AG09319 (cell line): ENCODE results near the gene AUTS2.
A peak's percentile ranks its signal among the peaks of the same experiment; 100 is the strongest.

Experiments
- DNase-seq: peaks from one replicate; pipeline ENCODE4 v3.0.0-alpha.2; 2010; ENCODE audit warnings: low read depth; ENCODE audit errors: extremely low read depth
- TF ChIP-seq, protein P1 (sequence below): IDR thresholded peaks from 2 replicates; pipeline ENCODE4 v1.5.1; 2011; ENCODE audit warnings: low read depth, mild to moderate bottlenecking, inconsistent platforms, low read length, moderate library complexity

AUTS2 gene

DNA sequence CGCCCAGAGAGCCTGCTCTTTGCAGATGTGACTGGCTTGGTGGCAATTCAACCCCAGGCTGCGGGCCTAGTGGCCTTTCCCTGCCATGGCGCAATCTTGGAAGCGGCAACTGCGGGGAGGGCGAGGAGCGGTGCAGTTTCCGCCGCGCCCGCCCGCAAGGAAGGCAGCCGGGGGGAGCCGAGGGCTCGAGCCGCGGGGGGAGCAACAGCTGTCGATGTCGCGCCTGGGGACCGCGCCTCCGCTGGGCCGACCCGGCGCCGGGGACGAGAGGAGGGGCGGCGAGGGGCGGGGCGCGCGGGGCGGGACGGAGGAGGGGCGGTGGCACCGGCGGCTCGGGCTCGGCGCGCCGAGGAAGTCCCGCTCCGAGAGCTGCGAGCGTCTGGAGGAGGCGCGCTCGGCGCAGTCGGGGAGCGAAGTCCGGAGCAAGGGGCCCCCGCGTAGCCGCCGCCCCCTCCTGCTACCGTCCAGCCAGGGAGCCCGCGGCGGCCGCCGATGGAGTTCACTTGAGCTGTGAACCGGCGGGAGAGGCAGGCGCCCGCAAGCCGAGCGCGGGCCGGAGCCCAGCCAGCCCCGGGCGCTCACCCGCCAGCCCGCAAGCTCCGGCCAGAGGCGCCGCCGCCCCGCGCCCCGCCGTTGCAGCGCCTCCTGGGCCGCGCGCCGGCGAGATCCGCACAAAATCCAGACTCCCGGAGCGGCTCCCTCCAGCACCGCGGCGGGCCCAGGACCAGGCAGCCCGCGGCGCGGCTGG, 1095.6 kb downstream of the AUTS2 start:
- TF ChIP-seq, protein P1, sequence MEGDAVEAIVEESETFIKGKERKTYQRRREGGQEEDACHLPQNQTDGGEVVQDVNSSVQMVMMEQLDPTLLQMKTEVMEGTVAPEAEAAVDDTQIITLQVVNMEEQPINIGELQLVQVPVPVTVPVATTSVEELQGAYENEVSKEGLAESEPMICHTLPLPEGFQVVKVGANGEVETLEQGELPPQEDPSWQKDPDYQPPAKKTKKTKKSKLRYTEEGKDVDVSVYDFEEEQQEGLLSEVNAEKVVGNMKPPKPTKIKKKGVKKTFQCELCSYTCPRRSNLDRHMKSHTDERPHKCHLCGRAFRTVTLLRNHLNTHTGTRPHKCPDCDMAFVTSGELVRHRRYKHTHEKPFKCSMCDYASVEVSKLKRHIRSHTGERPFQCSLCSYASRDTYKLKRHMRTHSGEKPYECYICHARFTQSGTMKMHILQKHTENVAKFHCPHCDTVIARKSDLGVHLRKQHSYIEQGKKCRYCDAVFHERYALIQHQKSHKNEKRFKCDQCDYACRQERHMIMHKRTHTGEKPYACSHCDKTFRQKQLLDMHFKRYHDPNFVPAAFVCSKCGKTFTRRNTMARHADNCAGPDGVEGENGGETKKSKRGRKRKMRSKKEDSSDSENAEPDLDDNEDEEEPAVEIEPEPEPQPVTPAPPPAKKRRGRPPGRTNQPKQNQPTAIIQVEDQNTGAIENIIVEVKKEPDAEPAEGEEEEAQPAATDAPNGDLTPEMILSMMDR = no peak; the same call in none of the 2 replicates
- no peak for DNase-seq

DNA sequence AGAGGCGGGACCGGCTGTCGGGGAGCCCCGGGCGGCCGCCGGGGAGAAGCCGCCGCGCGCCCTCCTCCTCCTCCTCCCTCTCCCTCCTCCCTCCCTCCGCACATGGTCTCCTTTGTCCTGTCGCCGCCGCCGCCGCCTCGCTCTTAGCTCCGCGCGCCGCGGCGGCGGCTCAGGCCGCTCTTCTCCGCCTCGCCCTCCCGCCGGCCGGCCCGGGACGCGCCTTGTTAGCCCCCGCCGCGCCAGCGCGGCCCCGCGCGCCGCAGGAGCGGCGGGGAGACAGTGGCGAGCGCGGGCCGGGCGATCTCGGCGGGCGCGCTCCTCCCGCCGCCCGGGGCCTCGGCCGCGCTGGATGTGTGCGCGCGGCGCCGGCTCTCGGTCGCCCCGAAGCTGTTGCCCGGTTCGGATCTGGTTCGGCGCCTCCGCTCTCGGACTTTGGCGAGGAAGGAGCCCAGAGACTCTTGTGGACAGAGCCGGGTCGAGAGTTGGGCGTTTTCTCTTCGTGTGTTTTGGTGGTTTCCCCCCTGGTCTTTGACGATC, 1096.2 kb downstream of the AUTS2 start:
- TF ChIP-seq, protein P1 = no peak
- DNase-seq = no peak

DNA sequence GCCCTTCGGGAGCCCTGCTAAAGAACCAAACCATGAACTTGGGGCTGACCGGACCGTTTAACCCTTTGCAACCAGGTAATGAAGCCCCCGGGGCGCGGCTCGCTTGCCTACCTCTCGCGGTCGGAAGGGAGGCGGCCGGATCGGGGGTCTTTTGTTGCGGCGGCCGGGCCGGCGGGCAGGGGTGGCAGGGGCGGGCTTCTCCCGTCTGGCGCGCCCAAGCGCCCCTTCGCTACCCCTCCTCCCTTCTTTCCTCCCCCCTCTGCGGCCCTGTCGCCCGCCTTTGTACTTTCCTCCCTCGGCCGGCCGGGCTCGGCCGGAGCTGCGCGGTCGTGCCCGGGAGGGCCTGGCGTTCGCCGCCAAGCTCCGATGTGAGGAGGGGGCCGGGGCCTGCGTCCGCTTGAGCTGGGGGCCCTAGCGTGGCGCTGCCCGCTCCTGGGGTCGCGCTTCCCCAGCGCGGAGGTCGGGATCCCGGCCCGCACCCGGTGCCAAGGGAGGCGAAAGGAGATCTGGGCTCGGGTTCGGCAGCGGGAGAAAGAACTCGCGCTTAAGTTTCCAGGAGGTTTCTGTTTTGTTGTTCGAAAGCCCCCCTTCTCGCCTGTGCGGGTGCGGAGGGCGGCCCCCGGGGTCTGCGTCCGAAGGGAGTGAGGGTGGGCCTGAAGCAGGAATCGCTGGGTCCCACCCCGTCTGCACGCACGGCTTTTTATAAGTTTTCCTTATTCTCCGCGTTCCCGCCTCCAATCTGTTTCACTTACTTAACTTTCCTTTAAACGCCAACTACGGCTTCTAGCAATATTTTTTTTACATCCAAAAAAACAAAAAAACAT, 1096.9 kb downstream of the AUTS2 start:
- no peak for DNase-seq
- TF ChIP-seq, protein P1 = no peak

DNA sequence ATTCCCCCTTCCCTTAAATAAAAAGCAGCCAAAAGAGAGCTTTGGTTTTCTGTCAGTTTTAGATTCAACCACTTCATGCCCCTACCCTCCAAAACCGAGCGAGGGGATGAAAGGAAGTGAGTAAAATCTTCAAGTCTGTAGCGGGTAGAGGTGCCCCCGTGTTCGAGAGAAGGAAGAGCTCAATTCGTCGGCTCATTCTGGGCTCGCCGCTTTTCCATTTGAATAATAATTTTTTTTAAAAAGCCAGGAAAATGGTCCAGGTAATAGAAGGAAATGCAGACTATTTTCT, 1097.5 kb downstream of the AUTS2 start:
- no peak for DNase-seq

DNA sequence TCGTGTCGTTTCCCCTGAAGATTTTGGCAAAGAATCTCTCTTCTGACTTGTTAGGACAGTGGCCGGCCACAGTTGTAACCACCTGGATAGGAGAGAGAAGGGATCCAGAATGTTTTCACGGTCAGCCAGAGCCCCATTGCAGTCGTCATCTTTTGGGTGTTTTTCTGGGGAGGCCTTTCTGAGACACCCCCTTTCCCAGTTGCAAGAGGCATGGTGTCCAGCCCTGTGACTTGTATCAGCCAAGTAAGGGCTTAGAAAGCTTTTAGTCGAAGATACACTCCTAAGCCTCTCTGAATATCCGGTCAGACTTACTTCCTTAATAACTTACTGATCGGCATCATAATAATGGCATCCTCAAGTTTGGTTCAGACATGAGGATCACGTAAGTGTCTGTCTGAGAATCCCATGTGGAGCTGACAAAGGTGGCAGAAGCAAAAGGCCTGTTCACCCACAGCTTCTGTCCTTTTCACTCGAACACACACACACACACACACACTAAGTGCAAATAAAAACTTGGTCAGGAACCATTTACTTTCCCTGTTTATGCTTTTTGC, 1098.0 kb downstream of the AUTS2 start:
- TF ChIP-seq, protein P1 = no peak
- no peak for DNase-seq

More for the DNA sequence above, 1097.5 kb downstream of the AUTS2 start:
- TF ChIP-seq, protein P1 = no peak

DNA sequence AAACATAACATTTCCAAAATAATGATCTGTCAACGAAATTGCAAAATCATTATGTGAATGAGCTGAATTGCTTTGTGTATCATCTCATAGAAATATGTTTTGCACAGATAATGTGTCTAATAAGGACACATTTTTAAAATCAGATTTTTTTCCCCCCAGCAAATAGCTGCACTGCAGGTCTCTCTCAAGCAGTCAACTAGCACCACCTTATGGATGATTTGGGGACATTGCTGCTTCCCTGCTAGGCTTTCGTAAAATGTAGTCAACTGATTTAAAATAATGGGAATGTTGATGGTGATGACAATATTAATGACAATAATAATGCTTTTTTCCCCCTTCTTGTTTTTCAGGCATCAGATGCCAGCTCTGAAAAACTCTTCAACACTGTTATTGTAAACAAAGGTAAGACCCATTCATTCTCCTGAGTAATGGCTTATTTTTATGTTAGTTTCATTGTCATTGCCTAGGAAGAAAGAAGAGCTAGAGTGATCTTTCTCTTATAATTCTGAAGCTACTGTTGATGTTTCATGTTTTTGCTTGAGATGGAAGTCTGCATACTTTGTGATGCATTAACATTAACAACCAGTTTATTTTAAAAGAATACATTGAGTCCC, 1100.1 kb downstream of the AUTS2 start:
- TF ChIP-seq, protein P1 = peak; percentile 91
- DNase-seq = peak; percentile 20
